Measurements from ENCODE around the gene SEMA3B.

- TF ChIP-seq TCF7L2 (IDR thresholded peaks at IDR 0.05; ENCODE audit: borderline replicate concordance, low read depth, low read length) (no peak), REST (tag by site-specific recombination; IDR thresholded peaks at IDR 0.05) (no peak), ZNF184 (tag by site-specific recombination; IDR thresholded peaks at IDR 0.05) (no peak), CTCF (tag by site-specific recombination; IDR thresholded peaks at IDR 0.05) (no peak)
These were observed 48.4 kb downstream of the SEMA3B start for GRCh38 chr3:50317300-50317699.
